Testis (tissue), 3 donors: Measurements from ENCODE around the gene TEX51. TPM values are rescaled to one million over a fixed set of nuclear protein-coding genes. Genes with fewer than 3 reads are reported as not detected.

Source experiments
- DNase-seq: peaks from one replicate; pipeline ENCODE4 v3.0.0-alpha.2; 2019
- H3K27ac ChIP-seq, 2 donors: fragments of 200-600 bp; sonication (generic); one replicate each; pipeline ENCODE4 v1.5.1; 2019
- H3K27me3 ChIP-seq: fragments of 200-600 bp; sonication (generic); one replicate; pipeline ENCODE4 v1.5.1; 2019
- H3K36me3 ChIP-seq: fragments of 200-600 bp; sonication (generic); one replicate; pipeline ENCODE4 v1.5.1; 2017; ENCODE audit warnings: low read depth; ENCODE audit errors: missing control alignments
- H3K4me1 ChIP-seq: fragments of 200-600 bp; sonication (generic); one replicate; pipeline ENCODE4 v1.5.1; 2019
- H3K4me3 ChIP-seq, 2 donors: fragments of 200-600 bp; sonication (generic); one replicate each; pipeline ENCODE4 v1.5.1; 2017 to 2019
- H3K9me3 ChIP-seq: fragments of 200-600 bp; sonication (generic); one replicate; pipeline ENCODE4 v1.5.1; 2017
- POLR2A ChIP-seq: fragments of 450-650 bp; IDR thresholded peaks from one replicate; pipeline ENCODE4 v1.6.1; 2017; ENCODE audit warnings: antibody characterized with exemption, mild to moderate bottlenecking, moderate library complexity
- WGBS, 2 donors: methylation state at CpG; one replicate each; pipeline ENCODE4 v1.1.5; 2018; 5-methylcytosine and 5-hydroxymethylcytosine counted together
- intact Hi-C: fragments of 100-400 bp; cut with DNase I; formaldehyde crosslinking; loops from one replicate; pipeline ENCODE4 v1.15.1; 2023; ENCODE audit warnings: low total_unique reads
- polyA plus RNA-seq: library from polyadenylated mRNA; stranded (reverse); fragments of 350-450 nt; fragmentation: Illumina TruSeq; extraction: RNeasy Lipid Tissue Mini Kit (QIAGEN cat#74804); gene quantifications from one replicate; pipeline ENCODE4 v1.2.3, GENCODE V29; 2014; ENCODE audit warnings: low read depth, low replicate concordance; ENCODE audit not compliant: insufficient read depth
- total RNA-seq, 2 donors: library from RNA; depleted of rRNA; stranded (reverse); fragments of >200 nt; gene quantifications; one replicate each; pipeline ENCODE4 v1.2.3, GENCODE V29; 2016
- TF ChIP-seq, protein P1 (sequence below), 3 experiments: fragments of 450-650 bp in 2 of 3; fragments of 200-600 bp in 1 of 3; sonication (generic) in 1 of 3; IDR thresholded peaks; one replicate each; pipeline ENCODE4 v1.5.1; 2016 to 2019; ENCODE audit warnings: antibody characterized with exemption in 3 of 3, mild to moderate bottlenecking in 2 of 3, moderate library complexity in 1 of 3

The TEX51 gene
- total and polyA plus RNA-seq, 3 donors from 2014 or later: 16.3 to 111 (median 40.9) TPM

DNA sequence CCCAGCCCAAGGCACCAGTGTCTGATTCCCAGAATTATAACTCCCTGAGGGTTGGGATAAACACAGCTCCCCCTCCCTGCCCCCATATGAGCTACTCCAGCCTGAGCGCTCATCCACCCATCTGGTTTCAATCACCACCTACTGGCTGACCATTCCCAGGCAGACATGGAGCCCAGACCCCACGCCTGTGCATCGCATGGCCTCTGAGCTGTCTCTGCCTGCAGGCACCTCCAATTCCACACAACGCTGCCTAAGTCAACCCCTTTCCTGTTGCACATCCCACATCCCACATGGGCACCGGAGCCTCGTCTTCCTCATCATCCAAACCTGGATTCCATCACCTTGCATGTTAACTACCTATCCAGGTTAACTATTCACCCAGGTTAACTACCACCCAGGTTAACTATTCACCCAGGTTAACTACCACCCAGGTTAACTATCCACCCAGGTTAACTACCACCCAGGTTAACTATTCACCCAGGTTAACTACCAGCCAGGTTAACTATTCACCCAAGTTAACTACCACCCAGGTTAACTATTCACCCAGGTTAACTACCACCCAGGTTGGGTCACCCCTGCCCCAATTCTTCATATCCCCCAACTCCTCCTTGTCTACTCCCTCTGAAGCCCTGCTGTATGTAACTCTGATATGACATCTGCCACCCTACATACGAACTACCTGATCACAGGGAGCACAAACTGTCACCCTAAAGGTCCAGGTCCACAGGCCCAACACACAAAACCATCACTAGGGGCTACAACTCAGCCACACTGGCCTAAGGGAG lies 47.8 kb downstream of the TEX51 start:
- Histone ChIP-seq H3K27me3 (no peaks in the 10 kb centered on the region), H3K4me1 (no peaks in the 10 kb centered on the region), H3K4me3 (no peak overlapping the region), H3K9me3 (no peaks in the 10 kb centered on the region), H3K27ac (no peak overlapping the region), H3K36me3 (no peaks in the 10 kb centered on the region)
- WGBS, 2 donors: 85 to 93% methylated on average over 5 to 7 of the region's 7 CpGs
- TF ChIP-seq POLR2A: no peak
- TF ChIP-seq, protein P1, sequence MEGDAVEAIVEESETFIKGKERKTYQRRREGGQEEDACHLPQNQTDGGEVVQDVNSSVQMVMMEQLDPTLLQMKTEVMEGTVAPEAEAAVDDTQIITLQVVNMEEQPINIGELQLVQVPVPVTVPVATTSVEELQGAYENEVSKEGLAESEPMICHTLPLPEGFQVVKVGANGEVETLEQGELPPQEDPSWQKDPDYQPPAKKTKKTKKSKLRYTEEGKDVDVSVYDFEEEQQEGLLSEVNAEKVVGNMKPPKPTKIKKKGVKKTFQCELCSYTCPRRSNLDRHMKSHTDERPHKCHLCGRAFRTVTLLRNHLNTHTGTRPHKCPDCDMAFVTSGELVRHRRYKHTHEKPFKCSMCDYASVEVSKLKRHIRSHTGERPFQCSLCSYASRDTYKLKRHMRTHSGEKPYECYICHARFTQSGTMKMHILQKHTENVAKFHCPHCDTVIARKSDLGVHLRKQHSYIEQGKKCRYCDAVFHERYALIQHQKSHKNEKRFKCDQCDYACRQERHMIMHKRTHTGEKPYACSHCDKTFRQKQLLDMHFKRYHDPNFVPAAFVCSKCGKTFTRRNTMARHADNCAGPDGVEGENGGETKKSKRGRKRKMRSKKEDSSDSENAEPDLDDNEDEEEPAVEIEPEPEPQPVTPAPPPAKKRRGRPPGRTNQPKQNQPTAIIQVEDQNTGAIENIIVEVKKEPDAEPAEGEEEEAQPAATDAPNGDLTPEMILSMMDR (IDR thresholded peaks at IDR 0.05): no peak
- DNase-seq: no peak
- intact Hi-C loops: no loop called here

DNA sequence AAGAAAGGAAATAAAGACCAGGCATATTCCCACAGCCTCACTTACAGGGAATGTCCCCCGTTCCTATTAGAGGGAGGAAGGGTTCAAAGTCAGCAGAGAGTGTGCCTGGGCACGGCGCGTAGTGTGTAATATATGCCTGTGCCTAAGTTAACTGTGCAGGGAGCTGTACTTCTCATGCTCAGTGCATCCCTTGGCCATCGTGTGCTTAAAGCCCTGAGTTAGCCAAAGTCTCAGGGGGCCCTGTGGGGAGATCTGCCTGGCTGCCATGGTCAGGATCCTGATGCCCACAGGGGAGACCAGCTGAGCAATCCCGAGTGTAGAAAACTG lies 48.4 kb downstream of the TEX51 start:
- intact Hi-C loops: no loop called here
- Histone ChIP-seq H3K4me3 (no peak overlapping the region), H3K36me3 (no peaks in the 10 kb centered on the region), H3K4me1 (no peaks in the 10 kb centered on the region), H3K27me3 (no peaks in the 10 kb centered on the region), H3K9me3 (no peaks in the 10 kb centered on the region), H3K27ac (no peak overlapping the region)
- WGBS, 2 donors: 79 to 81% methylated on average over 6 of the region's 6 CpGs
- TF ChIP-seq, protein P1 (IDR thresholded peaks at IDR 0.05): no peak
- TF ChIP-seq POLR2A: no peak
- DNase-seq: no peak

DNA sequence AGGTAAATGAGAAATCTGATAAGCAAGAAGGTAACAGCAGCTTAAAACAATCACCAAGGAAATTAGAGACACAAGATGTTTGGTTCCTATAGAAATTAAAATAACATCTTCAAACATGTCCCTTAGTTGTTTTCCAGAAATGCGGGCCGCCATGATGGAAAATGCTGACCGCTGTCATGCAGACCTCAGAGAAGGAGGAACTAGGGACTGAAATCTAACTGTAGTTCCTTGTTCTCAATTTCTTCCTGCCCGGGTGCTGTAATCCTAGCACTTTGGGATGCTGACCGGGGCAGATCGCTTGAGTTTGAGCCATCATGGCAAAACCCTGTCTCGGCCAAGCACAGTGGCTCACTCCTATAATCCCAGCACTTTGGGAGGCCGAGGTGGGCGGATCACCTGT lies 51.1 kb downstream of the TEX51 start:
- Histone ChIP-seq H3K27me3 (no peaks in the 10 kb centered on the region), H3K4me3 (no peak overlapping the region), H3K27ac (no peak overlapping the region), H3K4me1 (no peaks in the 10 kb centered on the region), H3K9me3 (no peaks in the 10 kb centered on the region), H3K36me3 (no peaks in the 10 kb centered on the region)
- intact Hi-C loops: no loop called here
- TF ChIP-seq POLR2A: no peak
- TF ChIP-seq, protein P1 (IDR thresholded peaks at IDR 0.05): no peak
- no peak for DNase-seq
- 84 to 93% methylated on average over 9 of the region's 9 CpGs for WGBS, 2 donors

DNA sequence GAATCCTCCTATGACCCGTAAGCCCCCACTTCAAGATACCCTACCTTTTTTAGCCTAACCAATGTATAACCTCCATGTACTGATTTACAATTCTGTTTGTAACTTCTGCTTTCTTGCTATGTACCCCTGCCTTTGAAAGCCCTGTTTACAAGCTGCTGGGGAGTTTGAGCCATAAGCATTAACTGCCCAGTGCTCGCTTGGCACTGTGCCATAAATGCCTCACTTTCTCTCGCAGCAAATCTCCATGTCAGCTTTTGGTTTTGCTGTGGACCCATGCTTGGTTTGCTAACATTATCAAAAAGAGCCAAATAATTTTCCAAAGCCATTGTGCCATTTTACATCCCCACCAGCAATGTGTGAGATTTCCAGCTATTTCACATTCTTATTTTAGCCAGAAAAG lies 51.8 kb downstream of the TEX51 start:
- Histone ChIP-seq H3K36me3 (no peaks in the 10 kb centered on the region), H3K4me1 (no peaks in the 10 kb centered on the region), H3K4me3 (no peak overlapping the region), H3K9me3 (no peaks in the 10 kb centered on the region), H3K27ac (no peak overlapping the region), H3K27me3 (no peaks in the 10 kb centered on the region)
- no peak for DNase-seq
- WGBS, 2 donors: 66 to 83% methylated on average over 3 of the region's 3 CpGs
- no peak for TF ChIP-seq POLR2A
- TF ChIP-seq, protein P1 (IDR thresholded peaks at IDR 0.05): no peak
- intact Hi-C loops: no loop called here

Other genes starting within 250 kb of the TEX51 start
- gene GYPC, start 242.7 kb upstream of the TEX51 start, total RNA-seq: 10 to 100 TPM in 1 of 2 donors, 1 to 10 TPM in 1; 9.9 to 15.5 TPM
- gene GYPC, start 242.7 kb upstream of the TEX51 start, polyA plus RNA-seq: 40.2 TPM
- gene BIN1, start 208.3 kb downstream of the TEX51 start, total RNA-seq: 10 to 100 TPM; 25.0 to 28.7 TPM
- gene BIN1, start 208.3 kb downstream of the TEX51 start, polyA plus RNA-seq: 38.8 TPM